ENCODE measurements around the gene PHF1. TPM values are rescaled to one million over a fixed set of nuclear protein-coding genes. Genes with fewer than 3 reads are reported as not detected.

The PHF1 gene
- total RNA-seq, 1 donor: 30.8 TPM

DNA sequence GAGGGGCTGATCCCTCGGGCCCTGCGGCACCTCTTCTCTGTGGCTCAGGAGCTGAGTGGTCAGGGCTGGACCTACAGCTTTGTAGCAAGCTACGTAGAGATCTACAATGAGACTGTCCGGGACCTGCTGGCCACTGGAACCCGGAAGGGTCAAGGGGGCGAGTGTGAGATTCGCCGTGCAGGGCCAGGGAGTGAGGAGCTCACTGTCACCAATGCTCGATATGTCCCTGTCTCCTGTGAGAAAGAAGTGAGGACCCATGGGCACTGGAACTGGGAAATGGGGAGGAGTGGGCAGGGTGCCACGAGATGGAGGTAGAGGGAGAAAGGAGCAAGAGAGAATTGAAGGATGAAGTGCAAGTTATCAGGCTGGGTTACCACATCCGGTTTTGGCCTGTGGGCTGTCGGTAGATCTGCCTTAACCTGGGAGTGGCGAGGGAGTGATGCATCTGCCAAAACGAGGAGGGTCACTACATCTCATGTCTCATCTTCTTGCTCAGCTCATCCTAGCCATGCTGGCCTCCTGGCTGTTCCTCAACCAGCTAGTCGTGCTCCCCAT lies 5.4 kb upstream of the PHF1 start:
- DNase-seq (ENCODE audit: insufficient read length, low spot score, missing footprints): peak; percentile 35
- Histone ChIP-seq H3K36me3 (ENCODE audit: insufficient read depth, low read length) (peaks cover 55% of the 10 kb centered on the region), H3K4me3 (ENCODE audit: insufficient read depth, low read length) (no peak overlapping the region), H3K27me3 (ENCODE audit: insufficient read depth, low read length) (no peaks in the 10 kb centered on the region), H3K4me1 (ENCODE audit: insufficient read depth, low read length) (peaks cover 5% of the 10 kb centered on the region), H4K20me1 (ENCODE audit: insufficient read depth, low read length) (no peaks in the 10 kb centered on the region), H3K79me2 (ENCODE audit: insufficient read depth, low read length) (peaks cover 6% of the 10 kb centered on the region), H3K27ac (ENCODE audit: low read depth, low read length) (no peak overlapping the region), H3K9me3 (ENCODE audit: low read depth, low read length) (no peaks in the 10 kb centered on the region), H2AFZ (ENCODE audit: low read length) (no peak overlapping the region), H3K4me2 (ENCODE audit: insufficient read depth, low read length) (no peak overlapping the region)
- TF ChIP-seq, protein P1, sequence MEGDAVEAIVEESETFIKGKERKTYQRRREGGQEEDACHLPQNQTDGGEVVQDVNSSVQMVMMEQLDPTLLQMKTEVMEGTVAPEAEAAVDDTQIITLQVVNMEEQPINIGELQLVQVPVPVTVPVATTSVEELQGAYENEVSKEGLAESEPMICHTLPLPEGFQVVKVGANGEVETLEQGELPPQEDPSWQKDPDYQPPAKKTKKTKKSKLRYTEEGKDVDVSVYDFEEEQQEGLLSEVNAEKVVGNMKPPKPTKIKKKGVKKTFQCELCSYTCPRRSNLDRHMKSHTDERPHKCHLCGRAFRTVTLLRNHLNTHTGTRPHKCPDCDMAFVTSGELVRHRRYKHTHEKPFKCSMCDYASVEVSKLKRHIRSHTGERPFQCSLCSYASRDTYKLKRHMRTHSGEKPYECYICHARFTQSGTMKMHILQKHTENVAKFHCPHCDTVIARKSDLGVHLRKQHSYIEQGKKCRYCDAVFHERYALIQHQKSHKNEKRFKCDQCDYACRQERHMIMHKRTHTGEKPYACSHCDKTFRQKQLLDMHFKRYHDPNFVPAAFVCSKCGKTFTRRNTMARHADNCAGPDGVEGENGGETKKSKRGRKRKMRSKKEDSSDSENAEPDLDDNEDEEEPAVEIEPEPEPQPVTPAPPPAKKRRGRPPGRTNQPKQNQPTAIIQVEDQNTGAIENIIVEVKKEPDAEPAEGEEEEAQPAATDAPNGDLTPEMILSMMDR (IDR thresholded peaks at IDR 0.05; ENCODE audit: extremely low read depth, low read depth, low read length): no peak

DNA sequence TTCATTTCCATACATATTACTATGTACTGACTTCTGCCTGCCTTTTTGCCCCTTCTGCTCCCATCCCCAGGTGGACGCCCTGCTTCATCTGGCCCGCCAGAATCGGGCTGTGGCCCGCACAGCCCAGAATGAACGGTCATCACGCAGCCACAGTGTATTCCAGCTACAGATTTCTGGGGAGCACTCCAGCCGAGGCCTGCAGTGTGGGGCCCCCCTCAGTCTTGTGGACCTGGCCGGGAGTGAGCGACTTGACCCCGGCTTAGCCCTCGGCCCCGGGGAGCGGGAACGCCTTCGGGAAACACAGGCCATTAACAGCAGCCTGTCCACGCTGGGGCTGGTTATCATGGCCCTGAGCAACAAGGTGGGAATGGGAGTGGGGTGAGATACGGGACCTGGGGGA lies 4.7 kb upstream of the PHF1 start:
- no peak for DNase-seq (ENCODE audit: insufficient read length, low spot score, missing footprints)
- no peak overlapping the region for H3K4me2 ChIP-seq (ENCODE audit: insufficient read depth, low read length)
- no peak overlapping the region for H2AFZ ChIP-seq (ENCODE audit: low read length)
- peaks cover 9% of the 10 kb centered on the region for H3K79me2 ChIP-seq (ENCODE audit: insufficient read depth, low read length)
- no peaks in the 10 kb centered on the region for H3K27me3 ChIP-seq (ENCODE audit: insufficient read depth, low read length)
- no peaks in the 10 kb centered on the region for H3K9me3 ChIP-seq (ENCODE audit: low read depth, low read length)
- H3K4me3 ChIP-seq (ENCODE audit: insufficient read depth, low read length): no peak overlapping the region
- H3K27ac ChIP-seq (ENCODE audit: low read depth, low read length): no peak overlapping the region
- H3K4me1 ChIP-seq (ENCODE audit: insufficient read depth, low read length): peaks cover 5% of the 10 kb centered on the region
- TF ChIP-seq, protein P1 (IDR thresholded peaks at IDR 0.05; ENCODE audit: extremely low read depth, low read depth, low read length): no peak
- no peaks in the 10 kb centered on the region for H4K20me1 ChIP-seq (ENCODE audit: insufficient read depth, low read length)
- peaks cover 55% of the 10 kb centered on the region for H3K36me3 ChIP-seq (ENCODE audit: insufficient read depth, low read length)

DNA sequence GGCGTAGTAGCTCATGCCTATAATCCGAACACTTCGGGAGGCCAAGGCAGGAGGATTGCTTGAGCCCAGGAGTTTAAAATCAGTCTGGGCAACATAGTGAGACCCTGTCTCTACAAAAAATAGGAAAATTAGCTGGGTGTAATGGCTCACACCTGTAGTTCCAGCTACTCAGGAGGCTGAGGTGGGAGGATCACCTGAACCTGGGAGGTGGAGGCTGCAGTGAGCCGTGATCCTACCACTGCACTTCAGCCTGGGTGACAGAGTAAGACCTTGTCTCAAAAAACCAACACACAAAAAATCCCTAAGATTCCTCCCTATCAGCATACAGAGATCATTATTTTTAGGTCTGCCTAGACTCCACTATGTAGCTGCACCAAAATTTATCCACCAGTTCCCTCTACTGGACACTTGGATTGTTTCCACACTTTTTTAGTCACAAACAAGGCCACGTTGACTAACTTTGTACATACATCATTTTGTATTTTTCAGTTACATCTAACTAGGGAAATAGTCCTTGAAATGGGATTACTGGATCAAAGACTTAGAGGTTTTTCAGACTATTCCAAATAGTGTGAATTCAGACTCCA lies 3.6 kb upstream of the PHF1 start:
- H3K79me2 ChIP-seq (ENCODE audit: insufficient read depth, low read length): peaks cover 16% of the 10 kb centered on the region
- H3K4me2 ChIP-seq (ENCODE audit: insufficient read depth, low read length): no peak overlapping the region
- H3K9me3 ChIP-seq (ENCODE audit: low read depth, low read length): no peaks in the 10 kb centered on the region
- peak overlapping the region; percentile 80 for H2AFZ ChIP-seq (ENCODE audit: low read length)
- H3K4me1 ChIP-seq (ENCODE audit: insufficient read depth, low read length): peaks cover 8% of the 10 kb centered on the region
- peaks cover under 1% of the 10 kb centered on the region for H4K20me1 ChIP-seq (ENCODE audit: insufficient read depth, low read length)
- DNase-seq (ENCODE audit: insufficient read length, low spot score, missing footprints): peak; percentile 95
- no peak overlapping the region for H3K4me3 ChIP-seq (ENCODE audit: insufficient read depth, low read length)
- H3K36me3 ChIP-seq (ENCODE audit: insufficient read depth, low read length): peaks cover 53% of the 10 kb centered on the region
- H3K27ac ChIP-seq (ENCODE audit: low read depth, low read length): peak overlapping the region; percentile 41
- no peaks in the 10 kb centered on the region for H3K27me3 ChIP-seq (ENCODE audit: insufficient read depth, low read length)
- TF ChIP-seq, protein P1 (IDR thresholded peaks at IDR 0.05; ENCODE audit: extremely low read depth, low read depth, low read length): peak; percentile 37

DNA sequence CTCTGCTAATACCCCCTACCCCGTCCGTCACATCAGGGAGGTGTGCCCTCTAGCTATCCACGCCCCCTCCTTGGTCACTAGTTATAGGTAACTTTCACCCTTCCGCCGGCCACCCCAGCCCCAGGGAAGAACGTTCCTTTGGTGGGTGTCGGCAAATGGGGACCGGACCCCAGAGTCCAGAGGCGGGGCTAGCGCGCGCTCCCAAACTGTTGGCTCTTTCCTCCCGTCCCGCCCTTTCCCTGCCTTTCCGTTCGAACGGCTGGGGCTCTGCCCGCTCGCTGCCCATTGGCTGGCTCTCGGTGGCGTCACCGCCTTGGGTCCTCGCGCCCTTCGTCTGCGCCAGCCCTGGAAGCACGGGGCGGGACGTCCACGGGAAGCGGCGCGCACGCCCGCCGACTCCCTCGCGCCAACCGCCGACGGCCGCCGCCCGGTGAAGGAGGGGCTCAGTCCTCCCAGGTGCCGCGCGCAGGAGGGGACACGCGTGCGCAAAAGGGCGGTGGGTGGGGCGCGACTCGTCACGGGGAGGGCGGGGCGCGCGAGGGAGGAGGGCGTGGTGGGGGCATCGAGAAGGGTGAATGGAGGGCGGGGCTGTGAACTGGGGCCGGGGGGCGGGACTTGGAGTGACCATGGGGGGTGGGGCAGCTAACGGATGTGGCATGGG lies 634 bp upstream of the PHF1 start:
- DNase-seq (ENCODE audit: insufficient read length, low spot score, missing footprints): peak; percentile 100
- Histone ChIP-seq H3K27ac (ENCODE audit: low read depth, low read length) (peak overlapping the region; percentile 82), H3K36me3 (ENCODE audit: insufficient read depth, low read length) (peaks cover 53% of the 10 kb centered on the region), H3K27me3 (ENCODE audit: insufficient read depth, low read length) (no peaks in the 10 kb centered on the region), H3K9me3 (ENCODE audit: low read depth, low read length) (no peaks in the 10 kb centered on the region), H3K4me2 (ENCODE audit: insufficient read depth, low read length) (peak overlapping the region; percentile 98), H2AFZ (ENCODE audit: low read length) (peak overlapping the region; percentile 98), H3K4me1 (ENCODE audit: insufficient read depth, low read length) (peaks cover 13% of the 10 kb centered on the region), H4K20me1 (ENCODE audit: insufficient read depth, low read length) (peaks cover 15% of the 10 kb centered on the region), H3K4me3 (ENCODE audit: insufficient read depth, low read length) (peak overlapping the region; percentile 91), H3K79me2 (ENCODE audit: insufficient read depth, low read length) (peaks cover 42% of the 10 kb centered on the region)
- TF ChIP-seq, protein P1 (IDR thresholded peaks at IDR 0.05; ENCODE audit: extremely low read depth, low read depth, low read length): no peak
